ENCODE results near the gene CRTC3. TPM values are rescaled to one million over a fixed set of nuclear protein-coding genes. Genes with fewer than 3 reads are reported as not detected.

The CRTC3 gene
- total RNA-seq, 1 experiment from 2014 or later, result 3.9 TPM

GRCh38 chr15:90520365-90520764 is 9.4 kb upstream of the CRTC3 start:
- Histone ChIP-seq H2AK5ac (ENCODE audit: insufficient read length, low read length) (no peak overlapping the region), H2AFZ (ENCODE audit: low read length) (no peak overlapping the region), H3K9ac (ENCODE audit: extremely low read depth, insufficient read length, low read length) (no peak overlapping the region), H3K4me2 (ENCODE audit: insufficient read depth, insufficient read length, low read length) (no peak overlapping the region), H3K4ac (ENCODE audit: low read depth, low read length) (no peak overlapping the region), H3K14ac (ENCODE audit: insufficient read depth, low read length) (no peak overlapping the region), H3K23ac (ENCODE audit: insufficient read length, low read depth, low read length) (no peak overlapping the region), H4K5ac (ENCODE audit: insufficient read length, low read depth, low read length) (no peak overlapping the region), H2BK15ac (ENCODE audit: low read depth, low read length) (no peak overlapping the region), H3K27me3 (ENCODE audit: insufficient read depth, low read length) (no peaks in the 10 kb centered on the region), H3K9me3 (ENCODE audit: control insufficient read depth, low read depth, low read length) (no peaks in the 10 kb centered on the region), H2BK120ac (ENCODE audit: low read depth, low read length, poor library complexity, severe bottlenecking) (no peak overlapping the region), H4K91ac (ENCODE audit: insufficient read length, low read depth, low read length) (no peak overlapping the region), H3K27ac (ENCODE audit: insufficient read length, low read depth, low read length) (no peak overlapping the region), H2BK20ac (ENCODE audit: low read depth, low read length, poor library complexity, severe bottlenecking) (no peak overlapping the region), H3T11ph (ENCODE audit: low read length) (no peak overlapping the region), H2BK5ac (ENCODE audit: insufficient read length, low read length) (no peak overlapping the region), H3K23me2 (ENCODE audit: insufficient read length, low read depth, low read length, poor library complexity, severe bottlenecking) (no peaks in the 10 kb centered on the region), H3K56ac (ENCODE audit: insufficient read length, low read depth, low read length) (no peak overlapping the region), H2BK12ac (ENCODE audit: insufficient read length, low read depth, low read length) (no peak overlapping the region), H3K18ac (ENCODE audit: insufficient read length, low read depth, low read length) (no peak overlapping the region), H3K79me2 (ENCODE audit: insufficient read depth, low read length) (no peaks in the 10 kb centered on the region), H3K79me1 (ENCODE audit: insufficient read depth, low read depth, low read length, poor library complexity, severe bottlenecking) (no peaks in the 10 kb centered on the region), H4K20me1 (ENCODE audit: control insufficient read depth, insufficient read depth, insufficient read length) (no peaks in the 10 kb centered on the region), H3K4me1 (ENCODE audit: insufficient read depth, low read length) (no peaks in the 10 kb centered on the region; the same call in 1 of the 2 replicates), H4K8ac (replicated peaks; ENCODE audit: insufficient read length, low read depth, low read length) (no peak overlapping the region)
- no peak overlapping the region for H3K4me3 Mint-ChIP-seq
- no peaks in the 10 kb centered on the region for H3K4me1 Mint-ChIP-seq
- peaks cover 6% of the 10 kb centered on the region for H3K27me3 Mint-ChIP-seq (ENCODE audit: low read depth)
- WGBS (ENCODE audit: extremely low coverage, insufficient read length, low lambda C conversion rate), result no CpG with 5 or more reads among the region's 5 CpGs
- H3K27ac Mint-ChIP-seq, result no peak overlapping the region
- no peak for DNase-seq
- no peaks in the 10 kb centered on the region for H3K9me3 Mint-ChIP-seq
- H3K36me3 Mint-ChIP-seq (ENCODE audit: insufficient read depth in 1 of 3, low read depth in 3 of 3), result no peaks in the 10 kb centered on the region
- no peak for TF ChIP-seq CTCF (conservative IDR thresholded peaks at IDR 0.05)
